Gastroesophageal sphincter (tissue), 4 donors: ENCODE data around the gene RASL12. TPM values are rescaled to one million over a fixed set of nuclear protein-coding genes. Genes with fewer than 3 reads are reported as not detected.
A peak's percentile ranks its signal among the peaks of the same experiment; 100 is the strongest.

Experiments used
- ATAC-seq: fragments of 150-250 bp; one replicate; pipeline ENCODE4 v1.9.1; 2016; ENCODE audit warnings: mild to moderate bottlenecking, moderate library complexity
- H3K27ac ChIP-seq, 4 donors: fragments of 200-600 bp; sonication (generic) in 3 of 4; 1 replicate in 3 of 4; 2 replicates in 1 of 4; pipeline ENCODE4 v1.5.1; 2016 to 2019
- H3K27me3 ChIP-seq: fragments of 200-600 bp; sonication (generic); one replicate; pipeline ENCODE4 v1.5.1; 2019
- H3K36me3 ChIP-seq, 2 donors: fragments of 200-600 bp; sonication (generic); one replicate each; pipeline ENCODE4 v1.5.1; 2019; ENCODE audit warnings: control low read depth in 1 of 2
- H3K4me1 ChIP-seq, 3 donors: fragments of 200-600 bp; sonication (generic); 1 replicate in 2 of 3; 2 replicates in 1 of 3; pipeline ENCODE4 v1.5.1; 2016 to 2019; ENCODE audit warnings: control low read depth in 2 of 3
- H3K4me3 ChIP-seq, 2 donors: fragments of 200-600 bp; sonication (generic); one replicate each; pipeline ENCODE4 v1.5.1; 2019; ENCODE audit warnings: mild to moderate bottlenecking in 1 of 2, moderate library complexity in 1 of 2
- H3K9me3 ChIP-seq, 3 donors: fragments of 200-600 bp; sonication (generic); one replicate each; pipeline ENCODE4 v1.5.1; 2017 to 2019; ENCODE audit warnings: control low read depth in 2 of 3
- CTCF ChIP-seq, 4 experiments: fragments of 200-600 bp in 2 of 4; fragments of 450-650 bp in 2 of 4; sonication (generic) in 1 of 4; IDR thresholded peaks; one replicate each; pipeline ENCODE4 v1.5.1; 2017 to 2019; ENCODE audit warnings: antibody characterized with exemption in 4 of 4, mild to moderate bottlenecking in 2 of 4, moderate library complexity in 2 of 4
- EP300 ChIP-seq: sonication (generic); formaldehyde crosslinking; IDR thresholded peaks from one replicate; pipeline ENCODE4 v1.6.1; 2017; ENCODE audit warnings: antibody characterized with exemption, mild to moderate bottlenecking
- POLR2A ChIP-seq, 2 donors: fragments of 450-650 bp; IDR thresholded peaks; one replicate each; pipeline ENCODE4 v1.6.1; 2017; ENCODE audit warnings: antibody characterized with exemption in 2 of 2, mild to moderate bottlenecking in 2 of 2, moderate library complexity in 1 of 2
- POLR2AphosphoS5 ChIP-seq: sonication (generic); formaldehyde crosslinking; IDR thresholded peaks from one replicate; pipeline ENCODE4 v1.6.1; 2017; ENCODE audit warnings: antibody characterized with exemption
- WGBS, 2 donors: methylation state at CpG; one replicate each; pipeline ENCODE4 v1.1.5; 2018; ENCODE audit warnings: low coverage in 1 of 2; 5-methylcytosine and 5-hydroxymethylcytosine counted together
- total RNA-seq, 4 donors: library from RNA; depleted of rRNA; stranded (reverse); fragments of >200 nt; gene quantifications; one replicate each; pipeline ENCODE4 v1.1.0, GENCODE V29; 2016

Gene RASL12
- total RNA-seq, 4 donors from 2014 or later, result 43.2 to 244 (median 179) TPM

GRCh38 chr15:65042776-65043327 is 24.9 kb downstream of the RASL12 start:
- Histone ChIP-seq H3K9me3 (no peaks in the 10 kb centered on the region), H3K4me3 (no peak overlapping the region), H3K4me1 (peaks cover 0 to 37% (median 4%) of the 10 kb centered on the region in 3 donors), H3K27ac (peak overlapping the region in 2 of 4 donors; percentile 11 to 26), H3K36me3 (peaks cover 0 to 6% of the 10 kb centered on the region in 2 donors), H3K27me3 (no peaks in the 10 kb centered on the region)
- TF ChIP-seq CTCF (IDR thresholded peaks at IDR 0.05) (no peak), EP300 (no peak), POLR2AphosphoS5 (no peak), POLR2A (IDR thresholded peaks at IDR 0.05) (no peak)
- no peak for ATAC-seq
- WGBS, 2 donors, result 51 to 75% methylated on average over 3 to 4 of the region's 4 CpGs

GRCh38 chr15:65041787-65042186 is 26.0 kb downstream of the RASL12 start:
- TF ChIP-seq EP300 (no peak), POLR2AphosphoS5 (no peak), CTCF (IDR thresholded peaks at IDR 0.05) (no peak), POLR2A (IDR thresholded peaks at IDR 0.05) (no peak)
- Histone ChIP-seq H3K9me3 (no peaks in the 10 kb centered on the region), H3K36me3 (peaks cover 0 to 6% of the 10 kb centered on the region in 2 donors), H3K4me1 (peaks cover 0 to 36% (median 4%) of the 10 kb centered on the region in 3 donors), H3K4me3 (no peak overlapping the region), H3K27me3 (no peaks in the 10 kb centered on the region), H3K27ac (no peak overlapping the region)
- no peak for ATAC-seq
- WGBS, 2 donors, result 86 to 92% methylated on average over 2 of the region's 2 CpGs

- Histone ChIP-seq H3K4me1 (peaks cover 0 to 33% (median 4%) of the 10 kb centered on the region in 3 donors), H3K27me3 (no peaks in the 10 kb centered on the region), H3K4me3 (no peak overlapping the region), H3K36me3 (peaks cover 0 to 6% of the 10 kb centered on the region in 2 donors), H3K9me3 (no peaks in the 10 kb centered on the region), H3K27ac (no peak overlapping the region)
- TF ChIP-seq POLR2AphosphoS5, result no peak
- no peak for TF ChIP-seq EP300
- TF ChIP-seq POLR2A (IDR thresholded peaks at IDR 0.05), result no peak
- ATAC-seq, result no peak
- WGBS, 2 donors, result 79 to 87% methylated on average over 5 to 6 of the region's 6 CpGs
These were observed 27.3 kb downstream of the RASL12 start for GRCh38 chr15:65040461-65040860.

- Histone ChIP-seq H3K9me3 (no peaks in the 10 kb centered on the region), H3K27me3 (no peaks in the 10 kb centered on the region), H3K4me1 (peaks cover 0 to 23% (median 2%) of the 10 kb centered on the region in 3 donors), H3K27ac (peak overlapping the region in 2 of 4 donors; percentile 10 to 19), H3K36me3 (no peaks in the 10 kb centered on the region), H3K4me3 (no peak overlapping the region)
- no peak for TF ChIP-seq POLR2A (IDR thresholded peaks at IDR 0.05)
- TF ChIP-seq CTCF (IDR thresholded peaks at IDR 0.05), result no peak
- no peak for TF ChIP-seq POLR2AphosphoS5
- TF ChIP-seq EP300, result no peak
- 0 to 43% methylated on average over 1 to 4 of the region's 5 CpGs for WGBS, 2 donors
- ATAC-seq, result no peak
These were observed 29.0 kb downstream of the RASL12 start for GRCh38 chr15:65038836-65039235.

GRCh38 chr15:65038428-65038827 is 29.4 kb downstream of the RASL12 start:
- H3K27ac ChIP-seq, result peak overlapping the region in 2 of 4 donors; percentile 10 to 19
- 75 to 90% methylated on average over 2 to 3 of the region's 3 CpGs for WGBS, 2 donors

More at GRCh38 chr15:65038428-65038827, 29.4 kb downstream of the RASL12 start:
- ATAC-seq, result no peak
- Histone ChIP-seq H3K9me3 (no peaks in the 10 kb centered on the region), H3K27me3 (no peaks in the 10 kb centered on the region), H3K4me1 (peaks cover 0 to 23% (median 4%) of the 10 kb centered on the region in 3 donors), H3K4me3 (no peak overlapping the region), H3K36me3 (no peaks in the 10 kb centered on the region)
- TF ChIP-seq POLR2A (IDR thresholded peaks at IDR 0.05) (no peak), EP300 (no peak), POLR2AphosphoS5 (no peak), CTCF (IDR thresholded peaks at IDR 0.05) (no peak)
